Keratinocyte (primary cell): ENCODE results near the gene LRP10. TPM values are rescaled to one million over a fixed set of nuclear protein-coding genes. Genes with fewer than 3 reads are reported as not detected.

Source experiments
- DNase-seq: peaks from one replicate; pipeline ENCODE4 v3.0.0-alpha.2; 2011; ENCODE audit warnings: low read depth, missing footprints, low spot score
- FAIRE-seq: peaks from 2 replicates; lab custom pipeline; 2011; peaks lifted over from hg19 to GRCh38; lab: Jason Lieb, UNC
- H2AFZ ChIP-seq: 2 replicates; pipeline ENCODE4 v1.6.0; 2012; ENCODE audit warnings: low read length, control low read depth, inconsistent platforms; ENCODE audit not compliant: control insufficient read depth
- H3K27ac ChIP-seq: 2 replicates; pipeline ENCODE4 v1.5.1; 2011; ENCODE audit warnings: low read length; ENCODE audit not compliant: control insufficient read depth, insufficient read depth
- H3K27me3 ChIP-seq: 3 replicates; pipeline ENCODE4 v1.6.0; 2011; ENCODE audit warnings: low read length; ENCODE audit not compliant: control insufficient read depth, insufficient read depth; ENCODE audit errors: extremely low read depth
- H3K36me3 ChIP-seq, 2 experiments: 2 replicates in 1 of 2; 3 replicates in 1 of 2; pipeline ENCODE4 v1.5.1; 2011; ENCODE audit warnings: low read length in 2 of 2, mild to moderate bottlenecking in 1 of 2; ENCODE audit not compliant: control insufficient read depth in 2 of 2, insufficient read depth in 2 of 2; ENCODE audit errors: extremely low read depth in 1 of 2
- H3K4me1 ChIP-seq: 3 replicates; pipeline ENCODE4 v1.5.1; 2011; ENCODE audit warnings: low read length; ENCODE audit not compliant: control insufficient read depth, insufficient read depth; ENCODE audit errors: extremely low read depth
- H3K4me2 ChIP-seq: 3 replicates; pipeline ENCODE4 v1.6.0; 2011; ENCODE audit warnings: low read depth, low read length; ENCODE audit not compliant: control insufficient read depth, insufficient read depth; ENCODE audit errors: extremely low read depth
- H3K4me3 ChIP-seq, 3 experiments: fragments of 200-600 bp in 1 of 3; sonication (generic) in 1 of 3; 2 replicates in 2 of 3; 3 replicates in 1 of 3; pipeline ENCODE4 v1.5.1; 2011 to 2016; ENCODE audit warnings: low read length in 3 of 3, mild to moderate bottlenecking in 3 of 3, control low read depth in 2 of 3, inconsistent platforms in 1 of 3, low read depth in 1 of 3, mixed read lengths in 1 of 3, mixed run types in 1 of 3, moderate library complexity in 1 of 3; ENCODE audit not compliant: control insufficient read depth in 2 of 3, insufficient read depth in 2 of 3; ENCODE audit errors: extremely low read depth in 1 of 3
- H3K79me2 ChIP-seq: 2 replicates; pipeline ENCODE4 v1.6.0; 2012; ENCODE audit warnings: low read length; ENCODE audit not compliant: control insufficient read depth, insufficient read depth
- H3K9ac ChIP-seq: 3 replicates; pipeline ENCODE4 v1.6.0; 2011; ENCODE audit warnings: low read length; ENCODE audit not compliant: control insufficient read depth, insufficient read depth; ENCODE audit errors: extremely low read depth
- H3K9me1 ChIP-seq: 3 replicates; pipeline ENCODE4 v1.6.0; 2011; ENCODE audit warnings: low read length; ENCODE audit not compliant: control insufficient read depth, insufficient read depth; ENCODE audit errors: extremely low read depth
- H3K9me3 ChIP-seq: 2 replicates; pipeline ENCODE4 v1.5.1; 2012; ENCODE audit warnings: low read depth, low read length; ENCODE audit not compliant: control insufficient read depth
- H4K20me1 ChIP-seq: 3 replicates; pipeline ENCODE4 v1.6.0; 2011; ENCODE audit warnings: low read length; ENCODE audit not compliant: control insufficient read depth, insufficient read depth; ENCODE audit errors: extremely low read depth
- CTCF ChIP-seq, 3 experiments: IDR thresholded peaks in 1 of 3; conservative IDR thresholded peaks in 1 of 3; optimal IDR thresholded peaks in 1 of 3; 2 replicates in 2 of 3; 3 replicates in 1 of 3; pipeline versions ENCODE3 to v1.5.1; 2011; ENCODE audit warnings: low read length in 3 of 3, mild to moderate bottlenecking in 3 of 3, moderate library complexity in 2 of 3, control low read depth in 1 of 3, inconsistent platforms in 1 of 3; ENCODE audit not compliant: insufficient read depth in 2 of 3; ENCODE audit errors: extremely low read depth in 1 of 3
- EZH2 ChIP-seq: IDR thresholded peaks from one replicate; pipeline ENCODE4 v1.6.1; 2012; ENCODE audit warnings: inconsistent platforms, mild to moderate bottlenecking, low read length, moderate library complexity
- dilution Hi-C: fragments of 300-500 bp; cut with MboI; formaldehyde crosslinking; loops from one replicate; pipeline ENCODE4 v1.7.0; 2020; ENCODE audit warnings: low sequenced_read_pairs; ENCODE audit not compliant: extremely low pct_ligation_motif_present
- polyA plus RNA-seq, 5 experiments: library from polyadenylated mRNA; depleted of rRNA in 3 of 5; stranded (reverse) in 3 of 5; stranded (forward) in 1 of 5; unstranded in 1 of 5; fragments of >200 nt; gene quantifications; 1 replicate in 1 of 5; 2 replicates in 3 of 5; 3 replicates in 1 of 5; pipeline versions ENCODE4 v1.2.1 to v1.2.3, GENCODE V29; 2011 to 2012; ENCODE audit warnings: missing spikeins in 2 of 5, low read depth in 1 of 5, low replicate concordance in 1 of 5

LRP10 gene
- polyA plus RNA-seq, 1 donor (not counting 4 experiments of a cell fraction or from before 2014, with no cell fraction given) = 36.7 TPM

- peak within 1 kb of the TSS; percentile 93 for H3K9ac ChIP-seq
- no peaks in the 10 kb centered on the region for H3K9me1 ChIP-seq
- peaks cover 16% of the 10 kb centered on the region for H3K4me1 ChIP-seq
- H3K27me3 ChIP-seq = no peaks in the 10 kb centered on the region
- dilution Hi-C loops = no loop called here
- DNase-seq (no peak), FAIRE-seq (peak; percentile 71)
- peaks cover 24% of the 10 kb centered on the region for H3K79me2 ChIP-seq
- peaks cover 9 to 13% of the 10 kb centered on the region in 2 experiments for H3K36me3 ChIP-seq
- H4K20me1 ChIP-seq = no peaks in the 10 kb centered on the region
- H3K27ac ChIP-seq = peak within 1 kb of the TSS; percentile 82
- TF ChIP-seq EZH2 = no peak
- TF ChIP-seq CTCF (optimal IDR thresholded peaks at IDR 0.05 in 1 of 3, IDR thresholded peaks at IDR 0.05 in 1 of 3, conservative IDR thresholded peaks at IDR 0.05 in 1 of 3; ENCODE audit: extremely low read depth in 1 of 3, insufficient read depth in 2 of 3, low read length in 3 of 3) = no peak
- H2AFZ ChIP-seq = peak within 1 kb of the TSS; percentile 97
- H3K4me2 ChIP-seq = peak within 1 kb of the TSS; percentile 97
- H3K4me3 ChIP-seq = peak within 1 kb of the TSS; percentile 70 to 99 (median 92)
- H3K9me3 ChIP-seq = no peaks in the 10 kb centered on the region
These were observed 41.7 kb upstream of the LRP10 start, which contains the start of gene MRPL52 for GRCh38 chr14:22829661-22830442. Gene MRPL52, plus strand, starts transcription at chr14:22829887. Its CDS starts 26 bp downstream, at chr14:22829913.

GRCh38 chr14:22830443-22831010, 41.0 kb upstream of the LRP10 start:
- H2AFZ ChIP-seq = no peak overlapping the region
- H3K27me3 ChIP-seq = no peaks in the 10 kb centered on the region
- dilution Hi-C loops = no loop called here
- DNase-seq = no peak
- peak overlapping the region; percentile 93 for H3K9ac ChIP-seq
- TF ChIP-seq EZH2 (no peak), CTCF (optimal IDR thresholded peaks at IDR 0.05 in 1 of 3, IDR thresholded peaks at IDR 0.05 in 1 of 3, conservative IDR thresholded peaks at IDR 0.05 in 1 of 3; ENCODE audit: extremely low read depth in 1 of 3, insufficient read depth in 2 of 3, low read length in 3 of 3) (no peak)
- H3K4me3 ChIP-seq = peak overlapping the region; percentile 70 to 99 (median 92)
- peaks cover 24% of the 10 kb centered on the region for H3K79me2 ChIP-seq
- peaks cover 13% of the 10 kb centered on the region for H3K4me1 ChIP-seq
- peak overlapping the region; percentile 97 for H3K4me2 ChIP-seq
- H3K36me3 ChIP-seq = peaks cover 9 to 13% of the 10 kb centered on the region in 2 experiments
- H3K9me1 ChIP-seq = no peaks in the 10 kb centered on the region
- no peaks in the 10 kb centered on the region for H3K9me3 ChIP-seq
- no peak for FAIRE-seq
- no peaks in the 10 kb centered on the region for H4K20me1 ChIP-seq
- H3K27ac ChIP-seq = peak overlapping the region; percentile 82
